ENCODE results near the gene CES1. TPM values are rescaled to one million over a fixed set of nuclear protein-coding genes. Genes with fewer than 3 reads are reported as not detected.

Gene CES1
- total and polyA plus RNA-seq, 2 of the 8 experiments (the other 6 are each of a cell fraction or from before 2014, with no cell fraction given): 0.91 to 1.2 TPM

- TF ChIP-seq SP2 (IDR thresholded peaks at IDR 0.05; ENCODE audit: low read length) (no peak), POLR2AphosphoS5 (IDR thresholded peaks at IDR 0.05; ENCODE audit: low read depth, low read length) (no peak), CBX5 (IDR thresholded peaks at IDR 0.05; ENCODE audit: low read depth, low read length) (no peak), RXRA (IDR thresholded peaks at IDR 0.05; ENCODE audit: insufficient read depth, low read depth, low read length) (no peak), SIRT6 (IDR thresholded peaks at IDR 0.05; ENCODE audit: low read length) (no peak)
Measured at GRCh38 chr16:55871411-55872038, 38.6 kb upstream of the CES1 start (continued).

Data from H1 (cell line).